WI38 (cell line): Measurements from ENCODE around the gene NEO1.
A peak's percentile ranks its signal among the peaks of the same experiment; 100 is the strongest.

Experiments
- H3K4me3 ChIP-seq: 2 replicates; pipeline ENCODE4 v1.5.1; 2011; ENCODE audit warnings: low read depth, mild to moderate bottlenecking, control low read depth, low read length
- TF ChIP-seq, protein P1 (sequence below): IDR thresholded peaks from 2 replicates; pipeline ENCODE4 v1.5.1; 2012; ENCODE audit warnings: low read depth, mild to moderate bottlenecking, control low read depth, low read length

NEO1 gene

DNA sequence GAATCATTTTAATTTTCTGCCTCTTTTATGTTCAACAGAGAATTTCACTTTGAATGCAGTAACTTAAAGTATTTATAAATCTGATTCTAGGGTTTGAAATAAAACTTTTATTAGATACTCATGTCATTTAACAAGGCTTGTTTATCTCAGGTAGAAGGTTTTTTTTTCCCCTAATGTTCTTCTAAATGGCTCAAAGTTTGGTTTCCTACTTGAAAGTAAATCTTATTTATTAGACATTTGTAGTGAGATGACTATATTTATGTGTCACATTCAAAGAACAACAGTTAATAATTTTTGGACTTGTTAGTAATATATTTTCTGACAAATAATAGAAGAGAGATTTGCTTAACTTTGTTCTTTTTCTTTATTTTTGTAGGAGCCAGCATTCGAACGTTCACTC lies 63.9 kb downstream of the NEO1 start:
- TF ChIP-seq, protein P1, sequence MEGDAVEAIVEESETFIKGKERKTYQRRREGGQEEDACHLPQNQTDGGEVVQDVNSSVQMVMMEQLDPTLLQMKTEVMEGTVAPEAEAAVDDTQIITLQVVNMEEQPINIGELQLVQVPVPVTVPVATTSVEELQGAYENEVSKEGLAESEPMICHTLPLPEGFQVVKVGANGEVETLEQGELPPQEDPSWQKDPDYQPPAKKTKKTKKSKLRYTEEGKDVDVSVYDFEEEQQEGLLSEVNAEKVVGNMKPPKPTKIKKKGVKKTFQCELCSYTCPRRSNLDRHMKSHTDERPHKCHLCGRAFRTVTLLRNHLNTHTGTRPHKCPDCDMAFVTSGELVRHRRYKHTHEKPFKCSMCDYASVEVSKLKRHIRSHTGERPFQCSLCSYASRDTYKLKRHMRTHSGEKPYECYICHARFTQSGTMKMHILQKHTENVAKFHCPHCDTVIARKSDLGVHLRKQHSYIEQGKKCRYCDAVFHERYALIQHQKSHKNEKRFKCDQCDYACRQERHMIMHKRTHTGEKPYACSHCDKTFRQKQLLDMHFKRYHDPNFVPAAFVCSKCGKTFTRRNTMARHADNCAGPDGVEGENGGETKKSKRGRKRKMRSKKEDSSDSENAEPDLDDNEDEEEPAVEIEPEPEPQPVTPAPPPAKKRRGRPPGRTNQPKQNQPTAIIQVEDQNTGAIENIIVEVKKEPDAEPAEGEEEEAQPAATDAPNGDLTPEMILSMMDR: no peak
- H3K4me3 ChIP-seq: no peak overlapping the region

- H3K4me3 ChIP-seq: no peak overlapping the region
- TF ChIP-seq, protein P1: no peak
These were observed 65.8 kb downstream of the NEO1 start for GRCh38 chr15:73118055-73118454.

- no peak overlapping the region for H3K4me3 ChIP-seq
- TF ChIP-seq, protein P1: no peak
These were observed 67.2 kb downstream of the NEO1 start for GRCh38 chr15:73119478-73119877.

DNA sequence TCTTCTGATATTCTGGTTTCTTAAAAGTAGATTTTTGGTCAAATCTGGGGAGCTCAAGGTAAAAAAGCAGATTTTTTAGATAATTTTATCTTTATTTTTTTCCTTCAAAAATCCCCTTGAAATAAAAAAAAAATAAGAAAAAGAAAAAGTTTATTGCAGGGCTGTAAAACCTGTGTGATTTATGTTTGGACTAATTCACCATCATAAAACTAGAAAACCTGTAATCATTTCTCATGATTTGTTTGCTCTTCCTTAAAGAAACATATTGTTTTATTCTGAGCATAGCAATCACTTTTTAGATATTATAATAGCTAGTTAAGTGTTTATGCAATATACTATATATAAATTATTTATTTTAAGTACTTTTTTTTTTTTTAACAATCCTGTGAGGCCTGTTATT lies 68.0 kb downstream of the NEO1 start:
- TF ChIP-seq, protein P1: no peak
- H3K4me3 ChIP-seq: no peak overlapping the region

DNA sequence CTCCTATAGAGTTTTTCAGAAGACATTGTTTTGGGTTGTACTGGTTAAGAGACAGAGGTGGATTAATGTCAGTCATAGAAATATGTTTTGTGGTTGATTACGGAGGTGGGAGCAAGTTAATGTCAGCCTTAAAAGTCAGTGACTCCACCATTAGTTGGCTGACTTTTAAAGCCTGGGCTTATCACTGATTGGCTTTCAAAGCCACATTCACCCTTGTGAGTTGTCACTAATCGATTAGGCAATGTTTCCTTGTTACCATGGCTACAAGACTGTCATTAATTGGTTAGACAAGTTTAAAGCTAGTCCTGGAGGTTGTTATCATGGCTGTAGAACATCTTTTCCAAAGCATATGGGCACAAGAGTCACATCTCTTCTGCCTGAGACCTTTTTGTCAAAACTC lies 73.0 kb downstream of the NEO1 start:
- H3K4me3 ChIP-seq: no peak overlapping the region
- TF ChIP-seq, protein P1: no peak

DNA sequence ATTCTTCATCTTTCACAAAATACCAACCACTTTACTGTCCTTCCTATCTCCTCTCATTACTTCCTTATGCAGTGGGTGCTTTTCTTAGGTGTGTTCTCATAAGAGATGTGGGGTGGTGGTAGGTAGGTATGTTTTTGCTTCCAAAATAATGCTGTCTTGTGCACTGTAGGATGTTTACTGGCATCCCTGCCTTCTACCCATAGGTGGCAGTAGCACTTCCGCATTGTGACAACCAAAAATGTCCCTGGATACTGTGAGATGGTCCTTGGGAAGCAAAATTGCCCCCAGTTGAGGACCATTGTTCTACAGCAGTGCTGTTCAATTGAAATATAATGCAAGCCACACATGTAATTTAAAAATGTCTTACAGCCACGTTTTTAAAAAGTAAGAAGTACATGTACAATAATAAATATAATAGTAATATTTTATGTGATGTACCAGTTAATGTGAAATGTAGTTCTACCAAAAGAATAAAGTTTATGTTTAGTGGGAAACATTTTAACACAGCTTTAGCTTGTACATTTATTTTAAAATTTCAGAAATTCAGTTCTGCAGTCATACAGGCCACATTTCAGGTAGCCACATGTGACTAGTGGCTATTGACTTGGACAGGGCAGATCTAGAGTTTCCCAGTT lies 75.2 kb downstream of the NEO1 start:
- TF ChIP-seq, protein P1: peak; percentile 83
- H3K4me3 ChIP-seq: no peak overlapping the region

DNA sequence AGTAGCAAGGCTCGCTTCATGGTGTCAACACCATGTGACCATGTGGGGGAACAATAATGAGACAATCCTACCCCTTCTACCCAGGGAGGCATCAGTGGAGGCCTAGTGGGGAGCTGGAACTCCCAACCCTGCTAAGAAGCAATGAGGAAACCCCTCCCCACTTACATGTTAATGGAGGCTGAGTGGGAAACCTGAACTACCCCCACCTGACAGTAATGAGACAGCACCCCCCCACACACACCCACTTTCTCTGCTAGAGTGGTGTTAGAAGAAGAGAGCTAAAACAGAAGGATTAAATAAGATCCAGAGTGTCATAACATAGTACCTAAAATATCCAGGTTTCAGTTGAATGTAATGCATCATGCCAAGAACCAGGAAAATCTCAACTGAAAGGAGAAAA lies 78.6 kb downstream of the NEO1 start:
- no peak overlapping the region for H3K4me3 ChIP-seq
- TF ChIP-seq, protein P1: no peak
